ENCODE data around the gene FOSB.

The FOSB gene

DNA sequence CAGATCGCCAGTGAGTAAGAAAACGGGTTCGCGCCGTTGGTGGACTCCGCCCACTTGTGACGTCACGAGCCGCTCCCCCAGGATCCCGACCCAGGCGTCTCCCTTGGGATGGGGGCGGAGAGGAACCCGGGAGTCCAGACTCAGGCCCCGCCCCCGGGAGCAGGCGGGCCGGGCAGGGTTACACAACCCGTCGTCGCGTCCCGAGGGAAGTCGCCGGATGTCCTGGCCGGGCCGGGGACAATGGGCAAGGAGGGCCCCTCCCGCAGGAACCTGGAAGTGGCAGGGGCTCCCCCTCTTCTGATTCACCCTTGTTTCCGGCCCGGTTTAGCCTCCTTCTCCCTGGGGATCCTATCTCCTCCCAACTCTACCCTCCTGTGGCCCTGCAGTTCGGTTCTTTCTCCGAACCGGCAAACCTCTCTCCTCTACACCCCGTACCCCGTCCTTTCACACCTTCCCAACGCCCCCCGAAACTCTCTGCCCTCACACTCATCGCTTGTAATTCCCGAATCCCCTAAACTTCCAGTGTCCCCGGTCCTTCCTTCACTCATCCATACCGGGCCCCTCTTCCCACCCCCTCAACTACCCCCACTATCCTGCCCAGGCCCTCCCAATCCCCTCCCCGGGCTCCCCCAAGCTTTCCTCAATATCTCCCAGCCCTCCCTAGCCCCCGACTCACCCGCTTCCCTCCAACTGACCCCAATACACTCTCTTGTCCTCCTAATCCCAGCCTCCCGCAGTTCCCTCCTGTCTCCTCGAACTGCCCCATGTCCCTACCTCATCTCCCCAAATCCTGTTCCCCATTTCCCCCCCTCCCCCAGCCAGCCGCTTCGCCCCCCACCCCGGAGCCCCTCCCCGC is 24.1 kb upstream of the FOSB start:
- TF ChIP-seq, protein P1, sequence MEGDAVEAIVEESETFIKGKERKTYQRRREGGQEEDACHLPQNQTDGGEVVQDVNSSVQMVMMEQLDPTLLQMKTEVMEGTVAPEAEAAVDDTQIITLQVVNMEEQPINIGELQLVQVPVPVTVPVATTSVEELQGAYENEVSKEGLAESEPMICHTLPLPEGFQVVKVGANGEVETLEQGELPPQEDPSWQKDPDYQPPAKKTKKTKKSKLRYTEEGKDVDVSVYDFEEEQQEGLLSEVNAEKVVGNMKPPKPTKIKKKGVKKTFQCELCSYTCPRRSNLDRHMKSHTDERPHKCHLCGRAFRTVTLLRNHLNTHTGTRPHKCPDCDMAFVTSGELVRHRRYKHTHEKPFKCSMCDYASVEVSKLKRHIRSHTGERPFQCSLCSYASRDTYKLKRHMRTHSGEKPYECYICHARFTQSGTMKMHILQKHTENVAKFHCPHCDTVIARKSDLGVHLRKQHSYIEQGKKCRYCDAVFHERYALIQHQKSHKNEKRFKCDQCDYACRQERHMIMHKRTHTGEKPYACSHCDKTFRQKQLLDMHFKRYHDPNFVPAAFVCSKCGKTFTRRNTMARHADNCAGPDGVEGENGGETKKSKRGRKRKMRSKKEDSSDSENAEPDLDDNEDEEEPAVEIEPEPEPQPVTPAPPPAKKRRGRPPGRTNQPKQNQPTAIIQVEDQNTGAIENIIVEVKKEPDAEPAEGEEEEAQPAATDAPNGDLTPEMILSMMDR (IDR thresholded peaks at IDR 0.05; ENCODE audit: low read depth, low read length, missing control alignments): no peak
- H3K4me3 ChIP-seq (ENCODE audit: low read depth, low read length): peak overlapping the region; percentile 55
- DNase-seq (ENCODE audit: low read depth): no peak

DNA sequence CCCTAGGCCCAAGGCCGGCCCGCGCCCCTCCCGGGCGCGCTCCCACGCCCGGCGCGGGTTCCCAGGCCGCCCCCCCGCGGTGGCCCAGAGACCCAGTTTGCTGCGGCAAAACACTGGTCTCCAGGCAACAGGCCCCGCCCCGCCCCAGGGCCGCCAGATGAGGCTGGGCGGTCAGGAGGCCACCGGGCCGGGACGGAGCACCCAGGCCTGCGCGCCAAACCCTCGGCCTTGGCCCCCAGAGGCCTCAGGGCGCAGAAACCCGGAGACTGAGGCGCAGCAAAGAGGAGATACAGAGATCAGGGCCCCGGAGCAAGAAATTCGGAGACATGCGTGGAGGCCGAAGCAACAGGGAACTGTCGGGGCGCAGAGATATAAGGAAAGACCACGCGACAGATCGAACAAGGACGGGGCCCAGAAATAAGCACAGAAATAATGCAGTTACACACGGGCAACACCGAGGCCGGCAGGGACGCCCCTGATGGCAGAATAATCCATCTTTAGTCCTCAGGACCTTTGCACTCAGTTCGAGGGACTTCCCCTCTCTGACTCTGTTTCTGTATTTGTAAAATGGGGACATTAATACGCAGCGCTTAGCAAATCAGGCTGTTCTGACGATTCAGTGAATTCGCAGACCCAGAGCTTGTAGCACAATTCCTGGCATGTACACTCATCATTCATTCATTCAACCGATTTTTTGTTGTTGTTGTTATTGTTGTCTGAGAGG is 23.3 kb upstream of the FOSB start:
- H3K4me3 ChIP-seq (ENCODE audit: low read depth, low read length): peak overlapping the region; percentile 52
- TF ChIP-seq, protein P1 (IDR thresholded peaks at IDR 0.05; ENCODE audit: low read depth, low read length, missing control alignments): peak; percentile 6
- no peak for DNase-seq (ENCODE audit: low read depth)

DNA sequence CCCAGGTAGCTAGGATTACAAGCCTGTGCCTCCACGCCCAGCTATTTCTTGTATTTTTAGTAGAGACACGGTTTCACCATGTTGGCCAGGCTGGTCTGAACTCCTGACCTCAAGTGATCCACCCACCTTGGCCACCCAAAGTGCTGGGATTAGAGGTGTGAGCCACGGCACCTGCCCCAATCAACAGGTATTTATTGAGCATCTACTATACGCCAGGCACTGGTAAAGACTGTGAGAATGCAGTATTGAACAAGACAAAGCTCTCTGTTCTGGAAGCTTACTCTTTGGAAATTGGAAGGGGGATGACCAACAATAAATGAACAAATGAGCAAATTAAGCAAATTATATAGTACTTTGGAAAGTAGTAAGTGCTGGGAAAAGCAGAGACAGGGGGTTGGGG is 22.7 kb upstream of the FOSB start:
- TF ChIP-seq, protein P1 (IDR thresholded peaks at IDR 0.05; ENCODE audit: low read depth, low read length, missing control alignments): no peak
- H3K4me3 ChIP-seq (ENCODE audit: low read depth, low read length): no peak overlapping the region

DNA sequence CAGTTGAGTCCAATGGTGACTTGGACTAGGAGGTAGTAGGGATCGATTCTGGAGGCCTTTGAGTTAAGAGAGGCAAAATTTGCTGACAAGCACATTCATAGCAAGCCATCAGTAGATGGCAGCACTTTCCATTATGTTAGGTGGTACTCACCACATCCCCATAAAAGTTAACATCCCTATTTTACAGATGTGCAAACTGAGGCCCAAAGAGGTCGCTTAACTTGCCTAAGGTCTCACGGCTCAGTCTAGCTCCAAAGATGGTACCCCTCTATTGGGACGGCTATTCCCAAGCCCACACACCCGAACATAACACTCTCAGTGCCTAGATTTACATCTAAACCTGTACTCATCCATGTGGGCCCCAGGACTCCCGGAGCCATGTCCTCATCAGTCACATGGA is 21.5 kb upstream of the FOSB start:
- TF ChIP-seq, protein P1 (IDR thresholded peaks at IDR 0.05; ENCODE audit: low read depth, low read length, missing control alignments): peak; percentile 64
- no peak for DNase-seq (ENCODE audit: low read depth)
- no peak overlapping the region for H3K4me3 ChIP-seq (ENCODE audit: low read depth, low read length)

More for the DNA sequence above, 22.7 kb upstream of the FOSB start:
- no peak for DNase-seq (ENCODE audit: low read depth)

DNA sequence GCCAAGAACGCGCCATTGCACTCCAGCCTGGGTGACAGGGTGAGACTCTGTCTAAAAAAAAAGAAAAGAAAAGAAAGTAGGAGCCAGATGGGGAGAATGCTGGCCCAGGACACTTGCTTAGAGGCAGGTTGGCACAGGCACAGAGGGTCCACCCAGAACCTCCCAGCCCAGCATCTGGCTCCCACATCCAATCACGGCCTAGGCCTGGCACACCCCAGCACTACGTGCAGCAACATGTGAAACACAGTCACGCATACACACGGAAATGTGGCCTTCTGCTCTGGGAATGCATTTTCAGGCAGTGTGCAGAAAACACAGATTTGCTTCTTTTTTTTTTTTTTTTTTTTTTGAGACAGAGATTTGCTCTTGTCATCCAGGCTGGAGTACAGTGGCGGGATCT is 20.9 kb upstream of the FOSB start:
- no peak overlapping the region for H3K4me3 ChIP-seq (ENCODE audit: low read depth, low read length)
- no peak for DNase-seq (ENCODE audit: low read depth)
- TF ChIP-seq, protein P1 (IDR thresholded peaks at IDR 0.05; ENCODE audit: low read depth, low read length, missing control alignments): no peak

DNA sequence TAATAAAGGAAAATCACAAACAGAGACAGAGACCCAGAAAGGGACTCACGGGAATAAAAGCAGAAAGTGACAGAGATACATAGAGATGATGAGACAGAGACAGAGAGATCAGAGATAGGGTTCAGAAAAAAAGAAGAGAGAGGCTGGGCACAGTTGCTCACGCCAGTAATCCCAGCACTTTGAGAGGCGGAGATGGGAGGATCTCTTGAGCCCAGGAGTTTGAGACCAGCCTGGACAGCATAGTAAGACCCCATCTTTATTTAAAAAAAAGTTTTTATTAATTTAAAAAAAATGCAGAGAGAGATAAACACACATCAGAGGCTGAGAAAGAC is 19.4 kb upstream of the FOSB start:
- no peak overlapping the region for H3K4me3 ChIP-seq (ENCODE audit: low read depth, low read length)
- TF ChIP-seq, protein P1 (IDR thresholded peaks at IDR 0.05; ENCODE audit: low read depth, low read length, missing control alignments): no peak
- no peak for DNase-seq (ENCODE audit: low read depth)

Data from GM12864 (cell line).